Stimulated activated CD8-positive, alpha-beta memory T cell treated with anti-CD3 and anti-CD28 coated beads, Interleukin-12 subunit alpha, Interleukin-12 subunit beta, amount 100 ng/mL, for 4 hours (primary cell): ENCODE results near the gene ARHGEF1.
A peak's percentile ranks its signal among the peaks of the same experiment; 100 is the strongest.

ENCODE experiments used
- DNase-seq: peaks from one replicate; pipeline ENCODE4 v3.0.0-alpha.2; 2020; ENCODE audit warnings: low read depth

The ARHGEF1 gene, protein sequence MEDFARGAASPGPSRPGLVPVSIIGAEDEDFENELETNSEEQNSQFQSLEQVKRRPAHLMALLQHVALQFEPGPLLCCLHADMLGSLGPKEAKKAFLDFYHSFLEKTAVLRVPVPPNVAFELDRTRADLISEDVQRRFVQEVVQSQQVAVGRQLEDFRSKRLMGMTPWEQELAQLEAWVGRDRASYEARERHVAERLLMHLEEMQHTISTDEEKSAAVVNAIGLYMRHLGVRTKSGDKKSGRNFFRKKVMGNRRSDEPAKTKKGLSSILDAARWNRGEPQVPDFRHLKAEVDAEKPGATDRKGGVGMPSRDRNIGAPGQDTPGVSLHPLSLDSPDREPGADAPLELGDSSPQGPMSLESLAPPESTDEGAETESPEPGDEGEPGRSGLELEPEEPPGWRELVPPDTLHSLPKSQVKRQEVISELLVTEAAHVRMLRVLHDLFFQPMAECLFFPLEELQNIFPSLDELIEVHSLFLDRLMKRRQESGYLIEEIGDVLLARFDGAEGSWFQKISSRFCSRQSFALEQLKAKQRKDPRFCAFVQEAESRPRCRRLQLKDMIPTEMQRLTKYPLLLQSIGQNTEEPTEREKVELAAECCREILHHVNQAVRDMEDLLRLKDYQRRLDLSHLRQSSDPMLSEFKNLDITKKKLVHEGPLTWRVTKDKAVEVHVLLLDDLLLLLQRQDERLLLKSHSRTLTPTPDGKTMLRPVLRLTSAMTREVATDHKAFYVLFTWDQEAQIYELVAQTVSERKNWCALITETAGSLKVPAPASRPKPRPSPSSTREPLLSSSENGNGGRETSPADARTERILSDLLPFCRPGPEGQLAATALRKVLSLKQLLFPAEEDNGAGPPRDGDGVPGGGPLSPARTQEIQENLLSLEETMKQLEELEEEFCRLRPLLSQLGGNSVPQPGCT

DNA sequence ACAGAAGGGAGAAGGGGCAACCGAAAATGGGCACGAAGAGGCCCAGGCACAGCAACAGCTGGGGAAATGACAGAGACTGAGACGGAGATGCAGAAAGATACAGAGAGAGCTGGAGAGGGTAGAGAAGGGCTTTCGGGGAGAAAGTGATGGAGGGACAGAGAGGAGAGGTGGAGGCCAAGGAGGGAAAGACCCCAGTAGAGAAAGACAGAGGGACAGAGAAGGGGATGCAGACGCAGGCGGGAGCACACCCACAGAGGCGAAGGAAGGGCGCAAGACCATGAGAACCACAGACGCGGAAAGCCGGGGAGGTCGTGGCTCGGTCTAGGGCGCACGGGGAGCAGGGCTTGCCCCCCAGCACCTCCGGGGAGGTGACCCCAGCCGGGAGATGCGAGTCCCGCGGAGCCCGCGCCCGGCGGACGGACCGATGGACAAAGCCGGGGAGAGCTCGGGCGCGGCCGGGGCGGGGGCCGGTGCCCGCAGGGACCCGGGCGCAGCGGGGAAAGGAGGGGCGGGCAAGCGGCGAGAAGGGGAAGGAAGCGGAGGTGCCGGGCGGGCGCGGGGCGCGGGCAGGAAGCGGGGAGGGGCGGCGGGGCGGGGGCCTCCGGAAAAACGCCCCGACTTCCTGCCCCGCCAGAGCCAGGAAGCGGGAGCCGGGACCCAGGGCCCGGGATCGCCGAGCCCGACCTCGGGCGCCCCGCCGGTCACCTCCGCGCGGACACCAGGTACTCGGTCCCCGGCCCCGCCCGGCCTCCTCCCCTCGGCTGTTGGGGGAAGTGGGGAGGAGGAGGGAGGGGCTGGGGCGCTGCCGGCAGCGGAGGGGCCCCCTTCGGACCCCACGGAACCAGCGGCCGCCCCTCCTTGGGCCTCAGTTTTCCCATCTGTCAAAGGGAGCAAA, at the start of gene ARHGEF1:
ARHGEF1 (plus strand) TSS at position 617 of the 895 bp plus-strand sequence. CDS start 4,899 bp downstream, outside the sequence.
- peak; percentile 46 for DNase-seq

DNA sequence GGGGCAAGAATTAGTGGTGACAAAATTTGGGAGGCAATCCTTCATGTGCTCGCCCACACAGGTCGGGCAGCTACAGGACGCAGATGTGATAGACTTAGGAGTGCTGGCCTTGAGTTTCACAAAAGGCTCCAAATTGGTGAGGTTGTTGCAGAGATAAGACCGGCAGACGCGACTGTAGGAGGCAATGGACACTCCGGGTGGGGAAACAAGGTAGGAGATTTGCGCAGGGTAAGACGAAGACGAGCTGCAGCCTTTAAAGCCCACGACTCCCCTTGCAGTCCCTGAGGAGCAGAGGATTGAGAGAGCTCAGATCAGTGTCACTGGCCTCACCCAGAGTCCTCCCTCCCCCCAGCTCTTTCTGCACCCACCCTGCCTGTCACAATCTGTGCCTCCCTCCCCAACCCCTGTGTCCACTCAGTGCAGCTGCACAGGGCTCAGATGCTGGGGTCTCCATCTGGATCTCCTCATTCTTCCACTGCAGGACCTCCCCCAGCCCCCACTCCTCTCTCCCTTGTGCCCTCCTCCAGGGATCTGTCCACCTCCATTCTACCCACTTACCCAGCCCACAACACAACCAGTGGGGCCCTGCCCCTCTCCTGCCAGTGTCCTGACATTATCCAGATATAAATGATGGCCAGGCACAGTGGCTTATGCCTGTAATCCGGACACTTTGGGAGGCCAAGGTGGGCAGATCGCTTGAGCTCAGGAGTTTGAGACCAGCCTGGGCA, 44.8 kb upstream of the ARHGEF1 start:
- DNase-seq: no peak

DNA sequence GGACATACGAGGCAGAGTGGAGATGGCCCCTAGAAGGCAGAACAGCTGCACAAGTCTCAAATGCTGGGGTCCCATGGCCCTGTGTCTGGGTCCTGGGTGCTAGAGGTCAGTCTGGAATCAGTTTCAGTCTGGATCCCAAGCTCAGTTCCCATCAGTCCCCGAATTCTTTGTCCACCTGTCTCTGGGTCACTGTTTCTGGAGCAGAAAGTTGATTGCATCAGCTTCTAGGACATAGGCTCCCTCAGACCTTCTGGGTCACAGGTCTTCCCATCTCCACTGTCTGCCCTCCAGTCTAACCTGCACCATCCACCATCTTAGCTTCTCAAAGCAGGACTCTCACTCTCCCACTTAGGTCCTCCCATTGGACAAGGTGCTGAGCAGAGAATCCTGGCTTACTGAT, 43.8 kb upstream of the ARHGEF1 start:
- DNase-seq: no peak

DNA sequence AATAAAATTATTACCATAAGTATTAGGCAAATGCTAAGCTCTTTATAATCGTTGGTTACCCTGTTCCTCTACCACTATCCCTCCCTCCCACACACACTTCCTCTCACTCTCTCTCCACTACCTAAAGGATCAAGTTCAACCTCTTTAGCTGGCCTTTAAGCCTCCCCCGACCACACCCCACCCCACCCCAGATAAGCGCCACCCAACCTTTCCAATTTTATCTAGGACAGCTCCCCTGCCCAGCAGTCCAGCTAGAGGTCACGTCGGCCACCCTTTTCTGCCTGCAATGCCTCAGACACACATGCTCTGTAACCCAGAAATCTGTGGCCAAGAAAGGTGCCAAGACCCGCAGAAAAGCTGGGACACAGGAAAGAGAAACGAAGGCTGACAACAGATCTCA, 39.6 kb upstream of the ARHGEF1 start:
- DNase-seq: no peak

DNA sequence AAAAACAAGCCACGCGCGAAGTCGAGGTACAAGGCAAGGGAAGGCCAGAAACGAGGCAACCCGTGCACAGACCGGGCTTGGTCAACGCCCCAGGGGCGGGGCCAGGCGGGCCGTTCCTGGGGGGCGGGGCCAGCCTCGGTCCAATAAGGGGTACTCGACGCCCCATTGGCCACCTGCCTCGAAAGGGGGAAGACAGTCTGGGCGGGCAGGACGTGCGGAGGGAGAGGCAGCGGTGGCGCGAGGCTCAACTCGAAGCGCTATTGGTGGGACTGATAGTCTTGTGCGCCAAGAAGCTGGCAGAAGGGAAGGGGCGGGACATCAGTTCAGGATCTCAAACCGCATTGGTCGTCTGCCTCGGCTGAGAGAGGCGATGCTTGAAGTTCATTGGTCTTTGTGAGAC, 38.4 kb upstream of the ARHGEF1 start, which contains the start of gene LYPD4:
LYPD4 (minus strand) TSS at position 83 of the 400 bp plus-strand sequence. CDS start 5,398 bp downstream, outside the sequence.
- no peak for DNase-seq

DNA sequence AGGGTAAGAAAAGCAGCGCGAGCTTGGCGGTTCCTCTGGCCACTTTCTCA, 38.2 kb upstream of the ARHGEF1 start, which contains the start of gene DMRTC2:
DMRTC2 (plus strand) TSS at position 42 of the 50 bp plus-strand sequence. CDS start 2,387 bp downstream, outside the sequence.
- no peak for DNase-seq

DNA sequence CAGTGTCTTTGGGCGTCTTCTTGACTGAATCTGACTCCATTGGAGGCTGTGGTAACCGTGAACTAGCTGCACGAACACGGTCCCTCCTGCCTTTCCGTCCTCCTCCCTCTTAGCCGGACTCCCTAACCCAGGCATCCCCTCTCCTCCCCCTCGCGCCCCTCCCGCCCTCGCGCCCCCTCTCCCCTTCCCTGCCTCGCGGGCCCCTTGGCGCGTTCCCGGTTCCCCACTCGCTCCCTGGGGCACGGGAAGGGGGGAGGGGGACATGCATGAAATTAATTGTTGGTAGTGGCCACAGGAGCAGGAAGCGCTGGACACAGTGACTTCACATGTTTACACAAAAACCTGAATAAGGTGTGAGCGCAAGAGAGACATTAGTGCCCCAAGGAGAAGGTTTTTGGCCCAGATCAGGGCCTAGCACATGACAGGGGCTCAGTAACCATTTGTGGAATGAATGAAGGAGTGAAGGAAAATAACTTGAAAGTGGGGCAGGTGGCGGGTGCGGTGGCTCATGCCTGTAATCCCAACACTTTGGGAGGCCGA, 37.9 kb upstream of the ARHGEF1 start:
- DNase-seq: no peak

DNA sequence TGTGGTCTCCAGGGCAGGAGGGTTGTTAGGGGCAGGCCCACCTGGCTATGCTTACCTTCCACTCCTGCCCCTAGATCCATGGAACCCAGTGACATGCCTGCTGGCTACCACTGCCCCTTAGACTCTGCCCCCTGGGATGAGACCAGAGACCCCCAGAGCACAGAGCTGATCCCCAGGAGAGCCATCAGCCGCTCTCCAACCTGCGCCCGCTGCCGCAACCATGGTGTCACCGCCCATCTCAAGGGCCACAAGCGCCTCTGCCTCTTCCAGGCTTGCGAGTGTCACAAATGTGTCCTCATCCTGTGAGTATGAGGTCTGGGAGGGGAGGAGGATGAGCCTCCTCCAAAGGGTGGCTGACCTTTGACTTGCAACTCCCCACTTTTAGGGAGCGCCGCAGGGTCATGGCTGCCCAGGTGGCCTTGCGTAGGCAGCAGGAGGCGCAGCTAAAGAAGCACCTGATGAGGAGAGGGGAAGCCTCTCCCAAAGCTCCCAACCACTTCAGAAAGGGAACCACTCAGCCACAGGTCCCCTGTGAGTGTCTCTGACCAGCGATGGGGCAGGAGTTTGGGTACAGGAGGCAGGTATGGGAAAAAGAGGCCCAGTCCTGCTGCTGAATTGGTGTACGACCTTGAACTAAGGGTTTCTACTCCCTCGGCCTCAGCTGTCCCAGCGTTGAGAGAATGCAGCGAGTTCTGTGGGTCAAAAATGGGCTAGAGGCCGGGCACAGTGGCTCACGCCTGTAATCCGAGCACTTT, 35.5 kb upstream of the ARHGEF1 start:
- no peak for DNase-seq

DNA sequence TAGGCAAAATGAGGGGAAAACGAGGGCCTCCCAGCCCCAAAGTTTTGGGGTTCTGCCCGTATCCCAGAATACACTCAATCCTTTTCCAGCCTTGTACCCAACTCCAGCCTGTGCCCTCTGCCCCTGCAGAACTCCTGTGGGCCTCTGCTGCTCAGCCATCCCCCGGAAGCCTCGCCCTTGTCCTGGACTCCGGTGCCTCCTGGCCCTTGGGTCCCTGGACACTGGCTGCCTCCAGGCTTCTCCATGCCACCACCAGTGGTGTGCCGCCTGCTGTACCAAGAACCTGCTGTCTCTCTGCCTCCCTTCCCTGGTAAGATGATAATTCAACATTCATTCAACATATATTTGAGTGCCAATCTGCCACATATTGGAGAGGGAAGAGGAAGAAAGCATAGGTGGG, 34.3 kb upstream of the ARHGEF1 start:
- no peak for DNase-seq

DNA sequence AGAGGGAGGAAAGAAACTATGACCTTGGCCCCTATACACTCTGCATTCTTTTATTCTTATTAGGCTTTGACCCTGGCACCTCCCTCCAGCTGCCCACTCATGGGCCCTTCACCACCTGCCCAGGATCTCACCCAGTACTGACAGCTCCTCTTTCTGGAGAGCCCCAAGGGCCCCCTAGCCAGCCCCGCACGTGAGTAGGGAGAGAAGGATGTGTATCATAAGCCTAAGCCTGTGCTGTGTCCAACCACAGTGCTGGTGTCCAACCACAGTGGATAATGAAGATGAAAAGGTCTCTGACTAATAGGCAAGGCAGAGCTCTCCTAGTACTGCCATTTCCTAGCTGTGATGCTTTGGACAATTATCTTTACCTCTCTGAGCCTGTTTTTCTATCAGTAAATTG, 33.9 kb upstream of the ARHGEF1 start:
- DNase-seq: no peak

DNA sequence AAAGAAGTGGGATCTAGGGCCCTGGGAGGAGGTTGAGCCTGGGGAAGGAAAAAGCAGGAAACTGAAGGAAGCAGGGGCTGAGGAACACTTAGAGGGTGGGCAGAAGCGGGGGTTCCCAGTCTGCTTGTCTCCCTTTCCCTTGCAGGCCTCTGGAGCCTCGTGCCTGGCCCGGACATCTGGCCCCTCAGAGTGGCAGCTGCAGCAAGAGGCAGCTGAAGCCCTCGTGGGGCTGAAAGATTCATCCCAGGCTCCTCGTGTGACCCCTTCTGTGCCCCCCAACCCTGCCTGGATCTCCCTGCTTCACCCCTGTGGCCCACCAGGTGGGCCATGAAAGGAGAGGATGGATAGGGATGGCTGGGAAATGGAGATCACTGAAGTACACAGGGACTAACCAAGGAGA, 32.6 kb upstream of the ARHGEF1 start:
- no peak for DNase-seq

DNA sequence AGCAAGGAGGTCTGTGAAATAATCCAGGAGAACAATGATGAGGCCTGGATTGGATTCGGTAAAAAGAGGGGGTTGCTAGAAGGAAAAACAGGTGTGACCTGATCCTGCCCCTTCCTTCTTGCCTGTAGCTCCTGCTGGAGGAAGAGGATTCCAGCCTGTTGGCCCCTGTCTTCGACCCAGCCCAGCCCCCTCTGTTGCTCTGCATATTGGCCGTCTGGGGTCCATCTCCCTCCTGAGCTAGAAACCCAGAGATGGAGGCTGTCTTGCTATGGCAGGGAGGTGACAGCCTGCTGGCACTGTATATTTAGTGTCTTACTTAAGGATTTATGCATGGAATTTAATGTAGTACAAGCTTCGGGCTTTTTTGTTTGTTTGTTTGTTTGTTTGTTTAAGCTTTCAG, 31.5 kb upstream of the ARHGEF1 start:
- no peak for DNase-seq

DNA sequence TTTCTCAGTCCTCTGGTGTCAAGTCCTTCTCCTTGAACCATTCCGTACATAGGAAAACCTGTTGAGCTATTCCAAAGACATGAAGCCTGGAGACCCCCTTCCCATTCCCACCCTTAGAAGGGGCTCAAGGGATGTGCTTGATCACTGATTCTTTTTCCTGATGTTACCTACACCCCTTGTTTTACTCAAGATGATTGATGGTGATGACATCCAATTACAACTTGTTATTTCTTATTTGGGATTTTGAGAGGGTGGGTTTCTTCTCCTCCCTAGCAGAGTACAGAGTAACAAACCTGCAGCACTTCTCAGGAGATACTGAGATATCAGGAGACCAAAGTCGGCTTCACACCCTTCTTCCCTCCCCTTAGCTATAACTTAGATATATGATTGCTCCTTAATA, 29.6 kb upstream of the ARHGEF1 start:
- no peak for DNase-seq

DNA sequence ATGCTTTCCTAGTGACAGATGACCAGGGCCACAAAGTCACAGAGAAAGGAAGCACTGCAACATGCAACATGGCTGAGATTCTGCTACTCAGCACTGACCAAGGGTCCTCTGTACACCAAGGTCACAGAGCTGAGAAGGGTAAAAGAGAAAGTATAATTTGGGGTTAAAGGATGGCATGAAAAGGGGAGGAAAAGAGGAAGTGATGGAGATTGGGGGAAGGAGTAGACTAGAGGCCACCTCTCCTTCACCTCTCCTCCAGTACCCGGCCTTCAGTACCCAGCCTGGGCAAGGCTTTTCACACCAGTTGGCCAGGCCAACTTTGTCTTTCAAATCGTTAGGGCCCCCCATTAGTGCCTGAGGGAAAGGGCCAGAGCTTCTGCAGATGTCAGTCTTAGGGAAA, 29.2 kb upstream of the ARHGEF1 start:
- no peak for DNase-seq

DNA sequence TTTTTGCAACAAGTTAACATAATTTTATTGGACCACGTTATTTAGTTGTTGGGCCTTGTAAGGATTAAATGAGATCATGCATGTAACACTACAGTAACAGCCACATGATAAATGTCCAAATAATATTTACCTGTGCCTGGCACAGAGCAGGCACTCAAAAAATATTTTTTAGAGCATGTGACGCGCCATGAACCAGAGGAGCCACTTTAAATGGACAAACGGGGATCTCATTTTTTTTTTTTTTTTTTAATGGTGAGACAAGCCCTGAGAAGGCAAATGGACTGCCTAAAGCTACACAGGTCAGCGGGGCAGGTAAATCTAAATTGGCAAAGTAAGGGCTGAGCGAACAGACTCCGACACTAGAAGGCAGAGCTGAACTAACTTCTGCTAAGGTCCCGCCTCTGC, 23.8 kb upstream of the ARHGEF1 start:
- DNase-seq: no peak

DNA sequence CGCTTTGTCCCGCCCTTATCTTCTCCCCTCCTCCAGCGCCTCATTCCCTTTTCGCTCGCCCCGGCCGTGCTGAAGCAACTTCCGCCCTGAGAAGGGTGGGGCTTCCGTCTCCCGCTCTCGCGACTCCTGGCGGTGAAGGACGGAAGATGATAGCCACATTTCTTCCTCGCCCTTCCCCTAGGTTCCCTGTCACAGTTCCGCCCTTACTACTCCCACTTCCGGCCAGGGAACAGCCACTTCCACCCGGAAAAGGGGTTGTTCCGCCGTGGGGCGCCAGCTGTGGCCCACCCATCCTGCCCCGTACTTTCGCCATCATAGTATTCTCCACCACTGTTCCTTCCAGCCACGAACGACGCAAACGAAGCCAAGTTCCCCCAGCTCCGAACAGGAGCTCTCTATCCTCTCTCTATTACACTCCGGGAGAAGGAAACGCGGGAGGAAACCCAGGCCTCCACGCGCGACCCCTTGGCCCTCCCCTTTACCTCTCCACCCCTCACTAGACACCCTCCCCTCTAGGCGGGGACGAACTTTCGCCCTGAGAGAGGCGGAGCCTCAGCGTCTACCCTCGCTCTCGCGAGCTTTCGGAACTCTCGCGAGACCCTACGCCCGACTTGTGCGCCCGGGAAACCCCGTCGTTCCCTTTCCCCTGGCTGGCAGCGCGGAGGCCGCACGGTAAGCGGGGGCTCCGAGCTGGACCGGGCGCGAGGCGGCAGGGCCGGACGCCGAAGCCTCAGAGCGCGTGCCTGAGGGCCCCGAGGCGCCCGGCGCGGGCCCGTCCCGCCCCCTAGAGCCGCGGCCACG, 23.2 kb upstream of the ARHGEF1 start, which contains the start of gene RPS19:
RPS19 (plus strand) TSS at position 638 of the 801 bp plus-strand sequence. CDS start 520 bp downstream, outside the sequence.
- DNase-seq: peak; percentile 97

DNA sequence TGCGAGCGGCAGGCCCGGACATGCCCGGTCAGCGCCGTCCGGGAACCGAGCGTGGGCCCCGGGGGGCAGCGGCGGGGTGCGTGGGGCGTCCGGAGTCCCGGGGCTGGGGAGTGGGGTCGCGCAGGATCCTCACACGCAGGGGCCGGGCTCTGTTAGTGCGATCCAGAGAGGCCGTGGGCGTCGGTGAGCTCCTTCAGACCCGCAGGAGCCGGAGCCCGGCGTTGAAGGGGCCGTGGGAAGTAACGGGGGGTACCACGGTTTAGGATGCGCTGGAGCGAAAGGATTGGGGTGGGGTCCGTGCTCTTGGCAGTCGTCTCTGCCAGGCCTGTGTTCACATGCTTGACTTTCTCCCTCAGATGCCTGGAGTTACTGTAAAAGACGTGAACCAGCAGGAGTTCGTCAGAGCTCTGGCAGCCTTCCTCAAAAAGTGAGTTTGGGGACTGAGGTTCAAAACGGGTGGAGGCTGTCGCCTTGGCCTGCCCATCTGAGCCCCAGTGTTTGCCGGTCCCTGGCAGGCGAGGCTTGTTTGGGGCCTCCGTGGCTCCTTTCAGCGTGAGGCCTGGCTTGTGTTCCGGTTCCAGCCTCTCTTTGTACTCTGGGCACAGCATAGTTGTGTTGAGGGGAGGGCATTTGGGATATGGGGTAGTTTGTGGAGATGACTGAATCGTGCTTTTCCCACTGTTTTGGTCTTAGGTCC, 22.4 kb upstream of the ARHGEF1 start:
- no peak for DNase-seq

DNA sequence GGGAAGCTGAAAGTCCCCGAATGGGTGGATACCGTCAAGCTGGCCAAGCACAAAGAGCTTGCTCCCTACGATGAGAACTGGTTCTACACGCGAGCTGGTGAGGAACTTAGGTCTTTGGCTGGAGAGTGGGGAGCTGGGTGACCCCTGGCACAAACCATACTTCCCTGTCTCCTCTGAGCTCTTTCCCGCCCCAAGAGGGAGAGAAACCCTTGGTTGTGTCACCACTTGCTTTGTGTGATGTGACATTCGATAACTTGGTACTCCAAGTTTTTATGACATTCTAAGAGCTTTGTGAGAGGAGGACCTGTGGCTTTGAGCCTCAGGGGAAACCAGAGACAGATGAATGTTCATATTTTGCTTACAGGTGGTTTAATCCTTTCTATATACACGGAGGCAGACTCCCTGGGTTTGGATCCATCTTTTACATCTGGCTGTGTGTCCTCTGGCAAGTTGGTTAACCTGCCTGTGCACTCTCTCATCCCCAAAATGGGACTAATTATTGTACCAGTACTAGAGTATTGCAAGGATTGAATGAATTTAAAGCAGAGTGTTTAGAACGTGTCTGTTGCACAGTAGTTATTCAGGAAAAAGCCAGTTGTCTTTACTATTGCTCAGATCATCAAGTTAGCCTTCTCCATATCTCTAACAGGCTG, 21.7 kb upstream of the ARHGEF1 start:
- no peak for DNase-seq

DNA sequence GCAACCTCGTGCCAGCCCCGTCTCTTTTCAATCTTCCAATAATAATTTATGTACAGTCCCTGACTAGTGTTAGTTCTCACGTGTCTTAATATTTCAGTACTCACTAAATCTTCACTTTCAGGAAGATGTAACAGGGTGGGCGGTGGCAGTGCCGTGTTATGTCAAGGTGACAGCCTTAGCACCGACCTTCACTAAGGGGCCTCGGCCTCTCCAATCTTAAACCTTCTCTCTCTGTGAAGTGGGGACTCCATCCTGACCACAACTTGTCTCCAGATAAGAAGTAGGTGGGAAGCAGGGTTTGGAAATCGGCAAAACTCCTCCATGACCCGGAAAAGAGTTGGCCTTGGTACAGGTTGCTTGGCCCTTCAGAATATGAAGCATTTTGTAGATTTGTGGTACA, 21.1 kb upstream of the ARHGEF1 start:
- DNase-seq: no peak
